ENCODE results near the gene GNAS-AS1. TPM values are rescaled to one million over a fixed set of nuclear protein-coding genes. Genes with fewer than 3 reads are reported as not detected.

GNAS-AS1 gene
- total RNA-seq, 1 donor from 2014 or later: 0.25 TPM

GRCh38 chr20:58874469-58874868, 23.8 kb upstream of the GNAS-AS1 start:
- no peaks in the 10 kb centered on the region for H3K36me3 ChIP-seq
- no peaks in the 10 kb centered on the region for H3K4me1 ChIP-seq
- no peak for DNase-seq
- H3K4me3 ChIP-seq: no peak overlapping the region
- no peaks in the 10 kb centered on the region for H3K27me3 ChIP-seq (ENCODE audit: low read depth)
- no peak overlapping the region for H3K27ac ChIP-seq (replicated peaks)
- H3K9me3 ChIP-seq (replicated peaks): no peaks in the 10 kb centered on the region
- TF ChIP-seq, protein P1, sequence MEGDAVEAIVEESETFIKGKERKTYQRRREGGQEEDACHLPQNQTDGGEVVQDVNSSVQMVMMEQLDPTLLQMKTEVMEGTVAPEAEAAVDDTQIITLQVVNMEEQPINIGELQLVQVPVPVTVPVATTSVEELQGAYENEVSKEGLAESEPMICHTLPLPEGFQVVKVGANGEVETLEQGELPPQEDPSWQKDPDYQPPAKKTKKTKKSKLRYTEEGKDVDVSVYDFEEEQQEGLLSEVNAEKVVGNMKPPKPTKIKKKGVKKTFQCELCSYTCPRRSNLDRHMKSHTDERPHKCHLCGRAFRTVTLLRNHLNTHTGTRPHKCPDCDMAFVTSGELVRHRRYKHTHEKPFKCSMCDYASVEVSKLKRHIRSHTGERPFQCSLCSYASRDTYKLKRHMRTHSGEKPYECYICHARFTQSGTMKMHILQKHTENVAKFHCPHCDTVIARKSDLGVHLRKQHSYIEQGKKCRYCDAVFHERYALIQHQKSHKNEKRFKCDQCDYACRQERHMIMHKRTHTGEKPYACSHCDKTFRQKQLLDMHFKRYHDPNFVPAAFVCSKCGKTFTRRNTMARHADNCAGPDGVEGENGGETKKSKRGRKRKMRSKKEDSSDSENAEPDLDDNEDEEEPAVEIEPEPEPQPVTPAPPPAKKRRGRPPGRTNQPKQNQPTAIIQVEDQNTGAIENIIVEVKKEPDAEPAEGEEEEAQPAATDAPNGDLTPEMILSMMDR (IDR thresholded peaks at IDR 0.05; ENCODE audit: borderline replicate concordance): no peak
- intact Hi-C loops (cut with micrococcal nuclease): loop anchor here (10.0 kb wide), 1 partner anchor 160 kb away; the partner anchor contains the start of gene ATP5F1E

DNA sequence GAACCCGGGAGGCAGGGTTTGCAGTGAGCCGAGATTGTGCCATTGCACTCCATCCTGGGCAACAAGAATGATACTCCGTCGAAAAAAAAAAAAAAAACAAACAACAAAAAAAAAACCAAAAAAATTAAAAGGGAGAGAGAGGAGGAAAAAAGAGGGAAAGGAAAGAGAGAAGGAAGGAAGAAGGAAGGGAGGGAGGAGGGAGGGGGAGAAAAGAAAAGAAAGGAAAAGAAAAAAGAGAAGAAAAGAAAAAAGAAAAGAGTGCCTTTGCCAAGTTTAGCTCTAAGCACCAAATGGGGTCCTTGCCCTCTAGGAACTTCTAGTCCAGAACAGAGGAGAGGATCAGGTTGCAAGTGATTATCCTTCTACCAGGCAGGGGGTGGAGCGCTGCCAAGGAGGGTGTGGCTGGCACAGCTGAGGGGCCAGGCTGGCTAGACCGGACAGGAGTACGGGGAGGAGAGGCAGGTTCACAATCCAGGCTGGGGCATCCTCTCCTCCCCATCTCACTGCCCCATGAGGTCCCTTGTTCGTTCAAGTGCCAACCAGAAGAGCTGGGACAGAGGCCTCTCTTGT, 20.9 kb upstream of the GNAS-AS1 start:
- TF ChIP-seq, protein P1 (IDR thresholded peaks at IDR 0.05; ENCODE audit: borderline replicate concordance): no peak
- intact Hi-C loops (cut with micrococcal nuclease): loop anchor here (10.0 kb wide), 1 partner anchor 163 kb away; the partner anchor contains the start of gene ATP5F1E
- no peak for DNase-seq

DNA sequence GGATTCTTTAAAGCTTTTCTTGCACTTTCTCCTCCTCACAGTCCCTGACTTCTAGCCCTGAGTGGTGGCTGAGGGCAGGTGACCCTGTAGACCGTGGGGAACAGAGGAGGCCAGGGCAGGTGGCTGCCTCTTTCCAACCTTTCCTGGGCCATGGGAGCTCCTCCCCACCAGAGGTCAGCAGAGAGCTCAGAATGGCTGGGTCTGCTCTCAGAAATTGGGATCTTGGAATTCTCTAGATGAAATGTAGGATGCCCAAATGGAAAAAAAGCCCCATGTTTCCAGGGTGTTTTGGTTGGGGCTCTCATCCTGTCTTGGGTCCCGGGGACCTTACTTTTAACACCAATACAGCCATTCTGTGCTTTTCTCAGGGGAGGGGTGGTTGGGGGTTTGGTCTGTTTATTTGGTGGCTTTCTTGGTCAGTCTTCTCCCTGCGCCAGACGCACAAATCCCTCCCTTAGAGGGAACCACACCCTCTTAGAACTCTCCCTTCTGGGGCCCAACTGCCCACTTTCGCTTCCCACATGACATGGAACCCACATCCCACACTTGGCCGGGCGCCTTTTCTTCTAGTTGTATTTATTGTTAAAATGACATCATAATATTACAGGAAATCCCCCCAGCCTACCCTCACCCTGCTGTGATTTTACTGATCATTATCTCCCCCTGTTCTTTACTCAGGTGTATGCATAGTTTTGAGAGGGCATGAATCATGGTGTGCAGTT, 19.8 kb upstream of the GNAS-AS1 start:
- H3K27ac ChIP-seq (replicated peaks): no peak overlapping the region
- TF ChIP-seq, protein P1 (IDR thresholded peaks at IDR 0.05; ENCODE audit: borderline replicate concordance): peak; percentile 93
- intact Hi-C loops (cut with micrococcal nuclease): loop anchor here (10.0 kb wide), 1 partner anchor 164 kb away; the partner anchor contains the start of gene ATP5F1E
- no peaks in the 10 kb centered on the region for H3K4me1 ChIP-seq
- no peaks in the 10 kb centered on the region for H3K36me3 ChIP-seq
- peak; percentile 57 for DNase-seq
- peaks cover 7% of the 10 kb centered on the region for H3K27me3 ChIP-seq (ENCODE audit: low read depth)
- H3K4me3 ChIP-seq: no peak overlapping the region
- H3K9me3 ChIP-seq (replicated peaks): no peaks in the 10 kb centered on the region

More for the DNA sequence above, 20.9 kb upstream of the GNAS-AS1 start:
- Histone ChIP-seq H3K4me3 (no peak overlapping the region), H3K27ac (replicated peaks) (no peak overlapping the region), H3K27me3 (ENCODE audit: low read depth) (peaks cover 7% of the 10 kb centered on the region), H3K36me3 (no peaks in the 10 kb centered on the region), H3K9me3 (replicated peaks) (no peaks in the 10 kb centered on the region), H3K4me1 (no peaks in the 10 kb centered on the region)

GRCh38 chr20:58869662-58870227, 19.0 kb upstream of the GNAS-AS1 start:
- H3K9me3 ChIP-seq (replicated peaks): no peaks in the 10 kb centered on the region

GRCh38 chr20:58868795-58869194, 18.1 kb upstream of the GNAS-AS1 start:
- no peaks in the 10 kb centered on the region for H3K4me1 ChIP-seq

More at GRCh38 chr20:58869662-58870227, 19.0 kb upstream of the GNAS-AS1 start:
- H3K4me1 ChIP-seq: no peaks in the 10 kb centered on the region
- H3K27me3 ChIP-seq (ENCODE audit: low read depth): peaks cover 7% of the 10 kb centered on the region
- H3K36me3 ChIP-seq: no peaks in the 10 kb centered on the region
- H3K4me3 ChIP-seq: no peak overlapping the region
- H3K27ac ChIP-seq (replicated peaks): no peak overlapping the region
- TF ChIP-seq, protein P1 (IDR thresholded peaks at IDR 0.05; ENCODE audit: borderline replicate concordance): no peak
- DNase-seq: no peak
- intact Hi-C loops (cut with micrococcal nuclease): loop anchor here (5.0 to 10.0 kb wide), 2 partner anchors 165 to 353 kb away; partner anchors contain the start of gene ATP5F1E

More at GRCh38 chr20:58868795-58869194, 18.1 kb upstream of the GNAS-AS1 start:
- Histone ChIP-seq H3K27me3 (ENCODE audit: low read depth) (peaks cover 7% of the 10 kb centered on the region), H3K9me3 (replicated peaks) (no peaks in the 10 kb centered on the region), H3K36me3 (no peaks in the 10 kb centered on the region), H3K4me3 (no peak overlapping the region), H3K27ac (replicated peaks) (no peak overlapping the region)
- DNase-seq: no peak
- intact Hi-C loops (cut with micrococcal nuclease): loop anchor here (5.0 kb wide), 1 partner anchor 354 kb away; no protein-coding TSS in a partner anchor
- TF ChIP-seq, protein P1 (IDR thresholded peaks at IDR 0.05; ENCODE audit: borderline replicate concordance): peak; percentile 36

Data from left ventricle myocardium inferior (tissue), 1 donor.